Activated CD4-positive, CD25-positive, alpha-beta regulatory T cell treated with anti-CD3 and anti-CD28 coated beads, Interleukin-2, amount 50 U/mL, for 16 hours (primary cell): ENCODE data around the gene DNAH1.

Experiments
- DNase-seq: peaks from one replicate; pipeline ENCODE4 v3.0.0-alpha.2; 2020; ENCODE audit warnings: low read depth, low spot score

The DNAH1 gene

DNA sequence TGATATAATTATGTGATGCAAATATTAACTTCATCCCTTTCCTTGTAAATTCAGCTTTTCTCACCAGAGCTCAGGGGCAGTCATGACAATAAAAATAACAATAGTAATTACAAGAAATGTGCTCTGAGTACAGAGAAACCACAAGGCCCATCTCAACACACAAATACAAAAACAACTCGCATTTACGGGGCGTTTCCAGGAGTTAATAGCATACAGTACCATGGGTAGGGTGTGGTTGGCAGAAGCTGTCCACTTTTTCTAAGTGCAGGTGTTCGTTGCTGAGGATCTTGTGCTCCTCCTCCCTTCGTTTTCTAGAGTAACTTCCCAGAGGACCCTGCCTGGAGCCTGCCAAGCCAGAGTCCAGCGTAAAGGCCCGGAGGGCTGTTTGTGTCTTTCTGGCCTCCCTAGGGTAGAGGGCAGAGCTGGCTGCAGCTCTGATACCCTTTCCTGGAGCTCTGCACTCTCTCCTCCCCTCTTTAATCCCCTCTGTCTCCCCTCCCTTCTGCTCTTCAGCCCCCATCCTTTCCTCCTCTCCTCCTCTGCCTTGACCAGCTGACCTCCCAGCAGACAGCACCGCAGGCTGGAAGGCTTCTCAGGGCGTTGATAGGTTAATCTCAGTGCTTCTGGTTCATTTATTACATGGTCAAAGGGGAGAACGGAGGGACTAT, 117.3 kb downstream of the DNAH1 start:
- DNase-seq: no peak

DNA sequence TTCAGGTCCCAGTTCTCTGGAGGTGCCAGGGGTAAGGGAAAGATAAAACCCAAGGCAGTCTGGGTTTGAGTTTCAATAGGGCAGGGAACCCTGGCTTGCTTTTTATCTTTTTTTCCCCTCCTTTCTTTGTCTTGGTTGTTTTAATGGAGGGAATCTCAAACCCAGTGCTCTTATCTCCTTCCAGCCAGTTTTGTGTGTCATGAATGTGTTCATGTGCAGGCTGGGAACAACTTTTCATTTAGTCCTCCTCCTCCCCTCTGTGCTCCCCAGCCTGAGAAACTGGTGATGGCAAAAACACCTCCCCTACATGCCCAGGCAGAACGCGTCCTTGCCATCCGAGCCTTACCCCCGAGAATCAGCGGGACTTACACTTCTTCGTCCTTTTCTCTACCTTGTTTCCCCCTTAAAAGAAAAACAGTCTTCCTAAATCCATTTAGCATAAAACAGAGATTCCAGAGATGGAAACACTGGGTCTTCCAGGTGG, 117.9 kb downstream of the DNAH1 start:
- no peak for DNase-seq

DNA sequence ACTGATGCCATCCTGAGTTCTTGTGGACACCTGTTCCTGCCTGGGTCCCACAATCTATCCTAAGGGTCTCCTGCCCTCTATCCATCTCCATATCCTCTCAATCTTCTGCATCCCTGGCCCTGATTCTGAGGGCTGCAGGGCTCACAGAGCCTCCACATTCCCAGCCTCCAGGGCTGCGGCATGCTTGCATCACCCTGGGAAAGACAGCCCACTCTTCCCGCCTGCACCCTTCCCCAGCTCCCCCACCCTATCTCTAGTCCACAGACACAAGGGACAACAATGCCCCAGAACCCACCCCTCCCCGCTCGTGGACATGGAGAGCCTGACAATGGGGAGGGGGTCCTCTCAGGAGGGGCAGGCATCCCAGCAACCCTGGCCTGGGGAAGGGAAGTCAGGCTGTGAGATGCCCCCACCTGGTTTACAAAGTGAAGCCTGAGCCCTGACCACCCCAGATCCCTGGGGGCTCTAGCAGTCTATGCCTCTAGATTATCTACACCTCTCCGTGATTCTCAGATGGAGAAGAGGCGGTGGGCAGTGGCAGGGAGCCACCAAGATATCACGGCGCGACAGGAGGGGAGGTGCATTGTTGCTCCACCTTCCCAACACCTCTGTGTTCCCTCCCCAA, 118.5 kb downstream of the DNAH1 start:
- DNase-seq: no peak

- DNase-seq: no peak
Measured at GRCh38 chr3:52435246-52436101, 119.4 kb downstream of the DNAH1 start.

GRCh38 chr3:52436500-52437149, 120.5 kb downstream of the DNAH1 start:
- DNase-seq: no peak

GRCh38 chr3:52437326-52438103, 121.4 kb downstream of the DNAH1 start:
- DNase-seq: no peak

DNA sequence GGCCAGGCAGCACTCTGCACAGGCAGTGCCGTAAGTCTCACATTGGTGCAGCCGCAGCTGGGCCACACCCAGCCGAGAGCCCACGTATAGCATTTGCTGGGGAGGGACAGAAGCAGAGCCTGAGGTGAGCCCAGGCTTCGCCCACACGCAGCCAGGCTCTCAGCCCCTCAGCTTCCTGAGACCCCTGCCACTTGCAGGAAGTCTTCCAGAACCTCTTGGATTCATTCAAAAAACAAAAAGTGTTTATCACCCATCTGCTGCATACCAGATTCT, 121.9 kb downstream of the DNAH1 start:
- no peak for DNase-seq

GRCh38 chr3:52438579-52439425, 122.7 kb downstream of the DNAH1 start:
- DNase-seq: no peak

GRCh38 chr3:52439426-52440248, 123.5 kb downstream of the DNAH1 start:
- no peak for DNase-seq

GRCh38 chr3:52440249-52440551, 124.1 kb downstream of the DNAH1 start:
- no peak for DNase-seq

DNA sequence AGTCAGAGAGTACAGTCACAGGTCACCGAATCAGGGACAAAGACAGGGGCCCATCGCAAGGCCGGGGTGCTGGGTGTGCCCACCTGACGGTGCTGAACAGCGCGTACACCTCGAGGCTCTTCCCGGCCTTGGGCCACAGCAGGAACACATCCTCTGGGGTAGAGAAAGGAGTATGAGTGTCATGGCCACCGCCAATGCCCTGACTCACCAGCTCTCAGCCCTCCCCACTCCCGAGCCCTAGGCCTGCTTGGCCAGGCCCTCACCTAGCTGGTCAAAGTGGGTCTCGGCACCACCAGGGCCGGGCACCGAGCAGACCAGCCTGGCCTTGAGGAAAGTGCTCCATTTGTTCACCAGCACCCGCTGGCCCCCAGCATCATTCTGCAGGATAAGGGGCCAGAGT, 124.6 kb downstream of the DNAH1 start:
- no peak for DNase-seq

DNA sequence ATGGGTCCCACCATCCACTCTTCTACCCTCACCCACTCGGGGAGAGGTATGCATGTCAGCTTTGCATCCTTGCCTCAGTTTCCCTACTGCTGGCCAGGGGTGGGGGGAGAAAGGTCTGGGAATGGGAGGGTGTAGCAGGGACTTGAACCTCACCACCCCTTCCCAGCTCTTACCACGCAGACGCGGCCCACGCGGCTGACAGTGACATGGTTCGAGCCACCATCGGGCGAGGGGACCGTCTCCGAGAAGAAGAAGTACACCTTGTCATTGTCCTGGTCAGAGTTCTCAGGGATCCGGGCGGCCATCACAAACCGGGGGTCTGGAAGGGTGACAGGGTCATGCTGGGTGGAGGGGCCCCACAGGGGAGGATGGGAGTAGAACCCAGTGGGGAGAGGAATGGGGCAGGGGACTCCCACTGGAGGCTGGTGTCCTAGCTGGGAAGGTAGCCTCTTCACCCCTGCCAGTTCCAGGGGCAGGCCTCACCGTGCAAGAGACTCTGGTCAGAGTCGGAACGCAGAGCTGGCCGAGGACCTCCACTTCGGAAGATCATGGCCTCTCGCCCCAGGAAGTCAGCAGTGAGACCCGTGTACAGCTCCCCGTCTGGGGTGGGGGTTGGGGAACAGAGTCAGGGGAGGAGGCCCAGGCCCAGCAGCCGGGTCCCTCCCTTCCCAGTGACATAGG, 125.1 kb downstream of the DNAH1 start:
- DNase-seq: no peak

DNA sequence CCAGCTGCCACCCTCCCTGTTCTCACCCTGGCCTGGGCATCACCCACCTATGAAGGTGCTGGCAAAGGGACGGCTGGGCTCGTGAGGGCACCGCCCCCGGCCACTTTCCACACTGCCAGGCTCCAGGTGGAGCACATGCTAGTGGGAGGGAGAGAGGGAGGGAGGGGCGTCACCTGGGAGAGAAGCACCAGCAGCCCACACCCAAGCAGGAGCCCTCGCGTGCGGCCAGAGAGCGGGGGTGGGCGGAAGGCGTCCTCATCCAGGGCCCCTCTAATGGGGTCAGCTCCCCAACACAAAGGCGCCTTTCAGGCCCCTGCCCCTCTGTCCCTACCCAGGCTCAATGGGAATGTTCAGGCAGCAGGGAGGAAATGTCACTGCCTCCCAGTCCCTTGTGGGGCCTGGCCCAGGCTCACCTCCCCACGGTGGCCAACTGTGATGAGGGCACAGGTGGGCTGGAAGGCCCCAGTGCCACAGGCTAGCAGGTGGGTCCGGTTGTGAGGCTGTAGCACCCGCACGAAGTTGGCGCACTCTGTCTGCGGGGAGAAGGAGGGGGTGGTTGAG, 125.7 kb downstream of the DNAH1 start:
- DNase-seq: no peak

- no peak for DNase-seq
Measured at GRCh38 chr3:52442409-52443267, 126.5 kb downstream of the DNAH1 start.

DNA sequence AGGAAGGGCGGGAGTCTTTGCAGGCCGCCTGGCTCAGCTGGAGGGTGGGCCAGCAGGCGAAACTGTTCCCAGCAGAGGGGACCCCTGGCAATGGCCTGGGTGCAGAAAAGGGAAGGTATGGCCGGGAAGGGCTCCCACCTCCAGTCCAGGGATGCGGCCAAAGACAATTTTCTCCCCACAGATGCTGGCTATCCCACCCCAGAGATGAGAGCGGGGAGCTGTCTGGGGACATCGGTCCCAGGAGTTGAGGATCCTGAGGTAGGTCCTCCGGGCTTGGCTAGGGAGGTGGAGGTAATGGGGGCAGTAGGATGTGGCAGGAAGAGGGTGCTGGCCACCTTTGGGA, 127.1 kb downstream of the DNAH1 start:
- no peak for DNase-seq

DNA sequence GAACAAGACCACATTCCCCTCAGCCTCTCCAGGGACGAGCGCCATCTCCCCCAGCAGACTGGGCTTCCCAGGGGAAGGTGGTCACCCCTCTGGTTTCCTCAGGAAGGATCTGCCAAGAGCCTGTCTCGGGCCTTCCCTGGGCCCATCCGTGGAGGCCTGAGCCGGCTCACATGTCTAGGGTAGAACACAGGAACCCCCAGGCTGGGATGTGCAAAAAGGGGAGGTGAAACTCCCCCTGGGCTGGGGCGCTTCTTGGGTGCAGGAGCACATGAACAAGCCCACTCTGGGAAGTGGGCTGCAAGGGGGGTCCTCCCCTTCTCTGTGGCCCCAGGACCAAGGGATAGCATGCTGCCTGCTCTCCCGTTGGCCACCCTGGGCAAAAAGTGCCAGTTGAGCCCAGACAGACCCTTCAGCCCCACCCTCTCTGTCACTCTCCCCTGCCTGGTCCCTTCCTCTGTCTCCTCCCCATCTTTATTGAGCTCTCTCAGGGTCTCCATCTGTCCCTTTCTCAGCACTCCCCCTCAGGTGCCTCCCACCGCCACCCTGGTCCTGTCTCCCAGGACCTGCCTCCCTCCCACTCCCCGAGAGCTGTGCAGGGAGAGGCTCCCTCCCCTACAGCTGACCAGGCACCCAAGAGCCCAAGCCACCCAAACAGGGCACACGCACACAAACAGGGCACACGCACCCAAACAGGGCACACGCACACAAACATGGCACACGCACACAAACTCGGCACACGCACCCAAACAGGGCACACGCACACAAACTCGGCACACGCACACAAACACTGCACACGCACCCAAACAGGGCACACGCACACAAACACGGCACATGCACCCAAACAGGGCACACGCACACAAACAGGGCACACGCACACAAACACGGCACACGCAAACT, 127.9 kb downstream of the DNAH1 start:
- no peak for DNase-seq
